ENCODE data around the gene ARHGAP10. TPM values are rescaled to one million over a fixed set of nuclear protein-coding genes. Genes with fewer than 3 reads are reported as not detected.

The ARHGAP10 gene
- total RNA-seq, 3 donors from 2014 or later (not counting 1 experiment from before 2014, with no cell fraction given): 13.9 to 28.7 (median 23.2) TPM

DNA sequence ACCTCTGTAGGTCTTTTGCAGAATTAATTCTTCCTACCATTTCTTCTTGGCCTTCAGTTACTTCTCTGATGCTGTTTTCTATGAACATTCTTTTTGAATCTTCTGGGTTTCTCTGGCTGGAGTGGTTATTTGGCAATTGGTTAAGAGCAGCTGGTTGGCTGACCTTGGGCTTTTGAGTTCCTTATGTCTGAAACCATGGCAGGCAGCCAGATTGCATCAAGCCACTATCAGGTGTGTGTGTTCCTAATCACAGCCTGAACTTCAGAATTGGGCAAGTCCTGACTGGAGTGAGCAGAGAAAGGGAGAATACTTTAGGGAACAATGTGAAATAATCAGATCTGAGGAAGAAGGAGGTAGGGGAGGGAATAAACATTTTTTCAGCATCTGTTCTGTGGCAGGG is 90.2 kb downstream of the ARHGAP10 start:
- H3K4me3 Mint-ChIP-seq: no peak overlapping the region
- H3K36me3 ChIP-seq (ENCODE audit: control insufficient read depth, insufficient read depth, low read length): no peaks in the 10 kb centered on the region
- no peaks in the 10 kb centered on the region for H3K27me3 ChIP-seq (ENCODE audit: control insufficient read depth, insufficient read depth, low read length)
- no peak overlapping the region for H3K27ac ChIP-seq (ENCODE audit: low read length)
- no peak overlapping the region for H3K4me3 ChIP-seq (ENCODE audit: low read length)
- DNase-seq (no peak), ATAC-seq (no peak)
- TF ChIP-seq, protein P1, sequence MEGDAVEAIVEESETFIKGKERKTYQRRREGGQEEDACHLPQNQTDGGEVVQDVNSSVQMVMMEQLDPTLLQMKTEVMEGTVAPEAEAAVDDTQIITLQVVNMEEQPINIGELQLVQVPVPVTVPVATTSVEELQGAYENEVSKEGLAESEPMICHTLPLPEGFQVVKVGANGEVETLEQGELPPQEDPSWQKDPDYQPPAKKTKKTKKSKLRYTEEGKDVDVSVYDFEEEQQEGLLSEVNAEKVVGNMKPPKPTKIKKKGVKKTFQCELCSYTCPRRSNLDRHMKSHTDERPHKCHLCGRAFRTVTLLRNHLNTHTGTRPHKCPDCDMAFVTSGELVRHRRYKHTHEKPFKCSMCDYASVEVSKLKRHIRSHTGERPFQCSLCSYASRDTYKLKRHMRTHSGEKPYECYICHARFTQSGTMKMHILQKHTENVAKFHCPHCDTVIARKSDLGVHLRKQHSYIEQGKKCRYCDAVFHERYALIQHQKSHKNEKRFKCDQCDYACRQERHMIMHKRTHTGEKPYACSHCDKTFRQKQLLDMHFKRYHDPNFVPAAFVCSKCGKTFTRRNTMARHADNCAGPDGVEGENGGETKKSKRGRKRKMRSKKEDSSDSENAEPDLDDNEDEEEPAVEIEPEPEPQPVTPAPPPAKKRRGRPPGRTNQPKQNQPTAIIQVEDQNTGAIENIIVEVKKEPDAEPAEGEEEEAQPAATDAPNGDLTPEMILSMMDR (IDR thresholded peaks at IDR 0.05): no peak
- peaks cover 59 to 66% of the 10 kb centered on the region in 2 donors for H3K4me1 Mint-ChIP-seq
- H3K27ac Mint-ChIP-seq: peak overlapping the region; percentile 12 to 73
- H3K4me1 ChIP-seq (ENCODE audit: control insufficient read depth, insufficient read depth, low read length): peaks cover 7% of the 10 kb centered on the region
- H3K9me3 ChIP-seq (ENCODE audit: control insufficient read depth, insufficient read depth, low read length): no peaks in the 10 kb centered on the region
- H3K9me3 Mint-ChIP-seq: no peaks in the 10 kb centered on the region
- no peaks in the 10 kb centered on the region for H3K36me3 Mint-ChIP-seq
- intact Hi-C loops (cut with micrococcal nuclease): no loop called here
- no peaks in the 10 kb centered on the region for H3K27me3 Mint-ChIP-seq (ENCODE audit: low read depth in 2 of 2)

DNA sequence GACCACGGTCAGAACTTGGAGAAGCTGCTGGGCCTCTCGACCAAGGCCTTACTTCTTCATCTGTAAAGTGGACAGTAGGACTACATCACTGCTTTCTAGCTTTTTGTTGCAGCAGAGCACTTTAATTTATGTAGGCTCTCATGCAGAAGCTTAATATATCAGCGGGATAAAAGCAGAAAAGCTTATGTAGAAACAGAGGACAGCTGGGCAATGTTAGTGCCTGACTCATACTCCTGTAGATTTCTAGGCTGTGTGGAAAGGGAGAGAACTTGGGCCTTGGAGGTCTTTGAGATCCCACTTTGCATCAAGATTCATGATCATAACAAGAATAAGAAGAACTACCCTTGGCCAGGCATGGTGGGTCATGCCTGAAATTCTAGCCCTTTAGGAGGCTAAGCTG is 91.2 kb downstream of the ARHGAP10 start:
- Histone ChIP-seq H3K36me3 (ENCODE audit: control insufficient read depth, insufficient read depth, low read length) (no peaks in the 10 kb centered on the region), H3K4me3 (ENCODE audit: low read length) (no peak overlapping the region), H3K4me1 (ENCODE audit: control insufficient read depth, insufficient read depth, low read length) (peaks cover 7% of the 10 kb centered on the region), H3K27me3 (ENCODE audit: control insufficient read depth, insufficient read depth, low read length) (no peaks in the 10 kb centered on the region), H3K27ac (ENCODE audit: low read length) (no peak overlapping the region), H3K9me3 (ENCODE audit: control insufficient read depth, insufficient read depth, low read length) (no peaks in the 10 kb centered on the region)
- ATAC-seq: no peak
- H3K4me1 Mint-ChIP-seq: peaks cover 58 to 64% of the 10 kb centered on the region in 2 donors
- no peaks in the 10 kb centered on the region for H3K9me3 Mint-ChIP-seq
- no peaks in the 10 kb centered on the region for H3K27me3 Mint-ChIP-seq (ENCODE audit: low read depth in 2 of 2)
- no peaks in the 10 kb centered on the region for H3K36me3 Mint-ChIP-seq
- no peak overlapping the region for H3K4me3 Mint-ChIP-seq
- intact Hi-C loops (cut with micrococcal nuclease): no loop called here
- H3K27ac Mint-ChIP-seq: peak overlapping the region in 1 of 2 donors; percentile 73
- no peak for DNase-seq
- TF ChIP-seq, protein P1 (IDR thresholded peaks at IDR 0.05): no peak
- WGBS (ENCODE audit: insufficient coverage): 95% methylated on average over 3 of the region's 3 CpGs

DNA sequence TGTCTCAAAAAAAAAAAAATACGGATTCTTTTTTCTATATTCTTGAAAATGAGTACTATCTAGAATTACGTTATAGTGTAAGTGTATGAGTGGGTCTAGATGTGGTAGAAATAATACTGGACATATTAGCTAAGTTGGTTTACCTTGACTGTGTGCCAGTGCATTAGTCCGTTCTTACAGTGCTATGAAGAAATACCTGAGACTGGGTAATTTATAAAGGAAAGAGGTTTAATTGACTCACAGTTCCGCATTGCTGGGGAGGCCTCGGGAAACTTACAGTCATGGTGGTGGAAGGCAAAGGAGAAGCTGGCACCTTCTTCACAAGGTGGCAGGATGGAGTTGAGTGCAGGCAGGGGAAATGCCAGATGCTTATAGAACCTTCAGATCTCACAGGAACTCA is 92.4 kb downstream of the ARHGAP10 start:
- no peaks in the 10 kb centered on the region for H3K9me3 Mint-ChIP-seq
- H3K4me3 Mint-ChIP-seq: no peak overlapping the region
- Histone ChIP-seq H3K36me3 (ENCODE audit: control insufficient read depth, insufficient read depth, low read length) (no peaks in the 10 kb centered on the region), H3K9me3 (ENCODE audit: control insufficient read depth, insufficient read depth, low read length) (no peaks in the 10 kb centered on the region), H3K4me3 (ENCODE audit: low read length) (no peak overlapping the region), H3K4me1 (ENCODE audit: control insufficient read depth, insufficient read depth, low read length) (peaks cover 7% of the 10 kb centered on the region), H3K27me3 (ENCODE audit: control insufficient read depth, insufficient read depth, low read length) (no peaks in the 10 kb centered on the region), H3K27ac (ENCODE audit: low read length) (no peak overlapping the region)
- H3K4me1 Mint-ChIP-seq: peaks cover 65 to 73% of the 10 kb centered on the region in 2 donors
- no peak for DNase-seq
- no peaks in the 10 kb centered on the region for H3K27me3 Mint-ChIP-seq (ENCODE audit: low read depth in 2 of 2)
- intact Hi-C loops (cut with micrococcal nuclease): no loop called here
- TF ChIP-seq, protein P1 (IDR thresholded peaks at IDR 0.05): no peak
- peak in 1 of 3 donors; percentile 39 for ATAC-seq
- H3K27ac Mint-ChIP-seq: peak overlapping the region in 1 of 2 donors; percentile 81
- H3K36me3 Mint-ChIP-seq: no peaks in the 10 kb centered on the region
- 96% methylated on average over 5 of the region's 5 CpGs for WGBS (ENCODE audit: insufficient coverage)

DNA sequence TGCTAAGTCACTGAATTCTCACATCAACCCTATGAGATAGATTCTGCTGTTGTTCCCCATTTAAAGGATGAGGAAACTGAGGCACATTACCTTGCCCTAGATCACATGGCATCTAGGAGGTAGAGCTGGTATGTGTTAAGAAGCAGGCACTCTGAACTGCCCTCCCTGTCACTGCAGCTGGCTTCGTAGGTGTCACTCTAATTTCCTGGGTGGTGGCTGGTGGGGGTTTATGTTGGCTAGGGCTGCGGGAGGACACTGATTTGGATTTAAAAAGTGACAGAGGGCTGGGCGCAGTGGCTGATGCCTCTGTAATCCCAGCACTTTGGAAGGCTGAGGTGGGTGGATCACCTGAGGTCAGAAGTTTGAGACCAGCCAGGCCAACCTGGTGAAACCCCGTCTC is 93.0 kb downstream of the ARHGAP10 start:
- Histone ChIP-seq H3K27me3 (ENCODE audit: control insufficient read depth, insufficient read depth, low read length) (no peaks in the 10 kb centered on the region), H3K27ac (ENCODE audit: low read length) (no peak overlapping the region), H3K4me1 (ENCODE audit: control insufficient read depth, insufficient read depth, low read length) (peaks cover 11% of the 10 kb centered on the region), H3K9me3 (ENCODE audit: control insufficient read depth, insufficient read depth, low read length) (no peaks in the 10 kb centered on the region), H3K36me3 (ENCODE audit: control insufficient read depth, insufficient read depth, low read length) (no peaks in the 10 kb centered on the region), H3K4me3 (ENCODE audit: low read length) (no peak overlapping the region)
- H3K9me3 Mint-ChIP-seq: no peaks in the 10 kb centered on the region
- no peaks in the 10 kb centered on the region for H3K27me3 Mint-ChIP-seq (ENCODE audit: low read depth in 2 of 2)
- DNase-seq (no peak), ATAC-seq (peak in 2 of 3 donors; percentile 40 to 58)
- intact Hi-C loops (cut with micrococcal nuclease): no loop called here
- peaks cover 70 to 75% of the 10 kb centered on the region in 2 donors for H3K4me1 Mint-ChIP-seq
- WGBS (ENCODE audit: insufficient coverage): 68% methylated on average over 4 of the region's 4 CpGs
- H3K36me3 Mint-ChIP-seq: no peaks in the 10 kb centered on the region
- TF ChIP-seq, protein P1 (IDR thresholded peaks at IDR 0.05): no peak
- no peak overlapping the region for H3K4me3 Mint-ChIP-seq
- peak overlapping the region in 1 of 2 donors; percentile 81 for H3K27ac Mint-ChIP-seq
